Natural killer cell (primary cell): Measurements from ENCODE around the gene GMCL2. TPM values are rescaled to one million over a fixed set of nuclear protein-coding genes. Genes with fewer than 3 reads are reported as not detected.

Experiments used
- ATAC-seq, 3 donors: fragments of 150-1000 bp in 2 of 3; fragments of 200-7000 bp in 1 of 3; cut with Tn5 transposase; 1 replicate in 1 of 3; 2 replicates in 2 of 3; pipeline ENCODE4 v1.10.0; 2021; ENCODE audit warnings: mild to moderate bottlenecking in 2 of 3, moderate library complexity in 2 of 3
- DNase-seq, 2 donors: peaks; one replicate each; pipeline versions ENCODE4 v3.0.0 to v3.0.0-alpha.2; 2013 to 2021; ENCODE audit warnings: mixed read lengths in 1 of 2
- H3K27ac ChIP-seq: one replicate; pipeline ENCODE4 v1.5.1; 2013; ENCODE audit warnings: mild to moderate bottlenecking, low read length
- H3K27me3 ChIP-seq: one replicate; pipeline ENCODE4 v1.6.1; 2013; ENCODE audit warnings: low read length; ENCODE audit not compliant: control insufficient read depth, insufficient read depth
- H3K36me3 ChIP-seq: one replicate; pipeline ENCODE4 v1.6.1; 2013; ENCODE audit warnings: low read length; ENCODE audit not compliant: control insufficient read depth, insufficient read depth
- H3K4me1 ChIP-seq: one replicate; pipeline ENCODE4 v1.6.1; 2013; ENCODE audit warnings: low read length; ENCODE audit not compliant: control insufficient read depth, insufficient read depth
- H3K4me3 ChIP-seq: one replicate; pipeline ENCODE4 v1.5.1; 2013; ENCODE audit warnings: low read length
- H3K9me3 ChIP-seq: one replicate; pipeline ENCODE4 v1.6.1; 2013; ENCODE audit warnings: low read length; ENCODE audit not compliant: control insufficient read depth, insufficient read depth
- H3K27ac Mint-ChIP-seq, 2 donors: one replicate each; pipeline ENCODE4 v1.8.0; 2022; ENCODE audit warnings: mild to moderate bottlenecking in 2 of 2, mixed read lengths in 2 of 2, moderate library complexity in 1 of 2
- H3K27me3 Mint-ChIP-seq, 2 donors: one replicate each; pipeline ENCODE4 v1.8.0; 2022; ENCODE audit warnings: low read depth in 2 of 2, mixed read lengths in 2 of 2
- H3K36me3 Mint-ChIP-seq: one replicate; pipeline ENCODE4 v1.8.0; 2022; ENCODE audit warnings: mixed read lengths
- H3K4me1 Mint-ChIP-seq, 2 donors: one replicate each; pipeline ENCODE4 v1.8.0; 2022; ENCODE audit warnings: mixed read lengths in 2 of 2
- H3K4me3 Mint-ChIP-seq: one replicate; pipeline ENCODE4 v1.8.0; 2022; ENCODE audit warnings: mild to moderate bottlenecking, moderate library complexity, mixed read lengths
- H3K9me3 Mint-ChIP-seq, 2 donors: one replicate each; pipeline ENCODE4 v1.8.0; 2022; ENCODE audit warnings: mixed read lengths in 2 of 2
- WGBS: methylation state at CpG from one replicate; pipeline ENCODE4 v1.1.7; 2013; ENCODE audit warnings: missing lambda C conversion rate; ENCODE audit not compliant: insufficient coverage; 5-methylcytosine and 5-hydroxymethylcytosine counted together
- intact Hi-C: fragments of 100-400 bp; cut with micrococcal nuclease; formaldehyde crosslinking; loops from one replicate; pipeline ENCODE4 v1.14.2; 2022
- total RNA-seq, 4 donors: library from RNA; stranded (reverse); fragments of 120-200 nt in 1 of 4; gene quantifications; one replicate each; pipeline versions ENCODE4 v1.2.3 to v1.2.4, GENCODE V29; 2013 to 2022
- TF ChIP-seq, protein P1 (sequence below): fragments of 200-600 bp; IDR thresholded peaks from one replicate; pipeline ENCODE4 v1.8.0; 2022; ENCODE audit warnings: antibody characterized with exemption

GMCL2 gene
- total RNA-seq, 3 donors from 2014 or later (not counting 1 experiment from before 2014, with no cell fraction given), result not detected

GRCh38 chr5:178227929-178228328 lies 40.8 kb upstream of the GMCL2 start:
- Mint-ChIP-seq H3K4me3 (peak overlapping the region; percentile 38), H3K36me3 (peaks cover 19% of the 10 kb centered on the region), H3K9me3 (no peaks in the 10 kb centered on the region), H3K4me1 (peaks cover 52 to 75% of the 10 kb centered on the region in 2 donors), H3K27ac (peak overlapping the region; percentile 1 to 43), H3K27me3 (no peaks in the 10 kb centered on the region)
- Histone ChIP-seq H3K27ac (no peak overlapping the region), H3K9me3 (no peaks in the 10 kb centered on the region), H3K27me3 (no peaks in the 10 kb centered on the region), H3K4me1 (peaks cover 26% of the 10 kb centered on the region), H3K4me3 (no peak overlapping the region), H3K36me3 (peaks cover 48% of the 10 kb centered on the region)
- no peak for DNase-seq
- 92% methylated on average over 3 of the region's 3 CpGs for WGBS
- no peak for ATAC-seq
- intact Hi-C loops, result no loop called here
- TF ChIP-seq, protein P1, sequence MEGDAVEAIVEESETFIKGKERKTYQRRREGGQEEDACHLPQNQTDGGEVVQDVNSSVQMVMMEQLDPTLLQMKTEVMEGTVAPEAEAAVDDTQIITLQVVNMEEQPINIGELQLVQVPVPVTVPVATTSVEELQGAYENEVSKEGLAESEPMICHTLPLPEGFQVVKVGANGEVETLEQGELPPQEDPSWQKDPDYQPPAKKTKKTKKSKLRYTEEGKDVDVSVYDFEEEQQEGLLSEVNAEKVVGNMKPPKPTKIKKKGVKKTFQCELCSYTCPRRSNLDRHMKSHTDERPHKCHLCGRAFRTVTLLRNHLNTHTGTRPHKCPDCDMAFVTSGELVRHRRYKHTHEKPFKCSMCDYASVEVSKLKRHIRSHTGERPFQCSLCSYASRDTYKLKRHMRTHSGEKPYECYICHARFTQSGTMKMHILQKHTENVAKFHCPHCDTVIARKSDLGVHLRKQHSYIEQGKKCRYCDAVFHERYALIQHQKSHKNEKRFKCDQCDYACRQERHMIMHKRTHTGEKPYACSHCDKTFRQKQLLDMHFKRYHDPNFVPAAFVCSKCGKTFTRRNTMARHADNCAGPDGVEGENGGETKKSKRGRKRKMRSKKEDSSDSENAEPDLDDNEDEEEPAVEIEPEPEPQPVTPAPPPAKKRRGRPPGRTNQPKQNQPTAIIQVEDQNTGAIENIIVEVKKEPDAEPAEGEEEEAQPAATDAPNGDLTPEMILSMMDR, result no peak

GRCh38 chr5:178227138-178227659 lies 40.0 kb upstream of the GMCL2 start:
- Histone ChIP-seq H3K27ac (no peak overlapping the region), H3K4me3 (no peak overlapping the region), H3K4me1 (peaks cover 23% of the 10 kb centered on the region), H3K27me3 (no peaks in the 10 kb centered on the region), H3K9me3 (no peaks in the 10 kb centered on the region), H3K36me3 (peaks cover 55% of the 10 kb centered on the region)
- 100% methylated on average over 4 of the region's 4 CpGs for WGBS
- no peaks in the 10 kb centered on the region for H3K27me3 Mint-ChIP-seq
- peaks cover 51 to 75% of the 10 kb centered on the region in 2 donors for H3K4me1 Mint-ChIP-seq
- no peaks in the 10 kb centered on the region for H3K9me3 Mint-ChIP-seq
- DNase-seq, result no peak
- no peak overlapping the region for H3K4me3 Mint-ChIP-seq
- ATAC-seq, result no peak
- peak overlapping the region in 1 of 2 donors; percentile 43 for H3K27ac Mint-ChIP-seq
- TF ChIP-seq, protein P1, result no peak
- peaks cover 19% of the 10 kb centered on the region for H3K36me3 Mint-ChIP-seq
- intact Hi-C loops, result no loop called here

DNA sequence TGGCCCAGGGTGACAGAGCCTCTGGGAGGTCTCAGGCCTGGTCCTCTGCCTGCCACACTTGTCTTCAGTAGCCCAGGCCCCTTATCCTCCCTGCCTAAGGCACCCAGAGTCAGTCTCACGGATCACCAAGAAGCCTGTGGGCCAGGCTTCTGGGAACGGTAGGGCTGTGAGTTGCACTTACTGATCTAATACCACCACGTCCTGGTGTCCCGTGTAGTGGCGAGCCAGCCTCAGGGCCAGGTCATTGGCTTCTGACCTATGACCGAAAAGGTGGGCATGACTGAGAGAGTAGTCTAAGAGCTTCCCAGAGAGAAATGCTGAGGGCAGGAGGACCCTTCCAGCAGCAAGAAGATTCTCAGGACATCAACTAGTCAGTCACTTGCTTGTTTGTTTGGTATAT lies 38.0 kb upstream of the GMCL2 start:
- no peaks in the 10 kb centered on the region for H3K27me3 ChIP-seq
- ATAC-seq, result no peak
- H3K4me3 ChIP-seq, result no peak overlapping the region
- Mint-ChIP-seq H3K27ac (no peak overlapping the region), H3K27me3 (no peaks in the 10 kb centered on the region), H3K9me3 (no peaks in the 10 kb centered on the region), H3K4me3 (no peak overlapping the region), H3K4me1 (peaks cover 53 to 80% of the 10 kb centered on the region in 2 donors), H3K36me3 (peaks cover 19% of the 10 kb centered on the region)
- no peak for DNase-seq
- peaks cover 55% of the 10 kb centered on the region for H3K36me3 ChIP-seq
- H3K4me1 ChIP-seq, result peaks cover 6% of the 10 kb centered on the region
- TF ChIP-seq, protein P1, result no peak
- intact Hi-C loops, result no loop called here
- no peaks in the 10 kb centered on the region for H3K9me3 ChIP-seq
- H3K27ac ChIP-seq, result no peak overlapping the region
- WGBS, result 93% methylated on average over 6 of the region's 6 CpGs

DNA sequence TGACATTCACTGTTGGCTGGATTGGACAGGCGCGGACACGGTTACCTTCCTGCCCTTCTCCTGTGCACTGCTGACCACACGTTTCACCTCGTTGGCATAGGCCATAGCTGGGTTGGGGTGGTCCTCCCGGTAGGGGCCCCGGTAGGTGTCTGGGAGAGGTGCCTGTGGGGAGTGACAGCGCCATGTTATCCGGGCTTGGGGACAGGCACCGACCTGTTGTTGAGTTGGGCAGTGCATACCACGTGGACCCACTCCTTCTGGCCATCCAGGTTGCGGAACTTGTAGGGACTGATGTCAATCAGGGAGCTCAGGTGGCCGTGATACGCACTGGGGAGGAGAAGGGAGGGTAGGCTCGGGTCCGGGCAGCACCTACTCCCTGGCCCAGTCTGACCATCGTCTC lies 37.2 kb upstream of the GMCL2 start:
- peaks cover 48% of the 10 kb centered on the region for H3K36me3 ChIP-seq
- H3K36me3 Mint-ChIP-seq, result peaks cover 15% of the 10 kb centered on the region

More for the DNA sequence above, 37.2 kb upstream of the GMCL2 start:
- H3K4me3 Mint-ChIP-seq, result no peak overlapping the region
- no peaks in the 10 kb centered on the region for H3K27me3 Mint-ChIP-seq
- peaks cover 45 to 72% of the 10 kb centered on the region in 2 donors for H3K4me1 Mint-ChIP-seq
- no peaks in the 10 kb centered on the region for H3K9me3 ChIP-seq
- H3K27ac Mint-ChIP-seq, result no peak overlapping the region
- H3K4me1 ChIP-seq, result no peaks in the 10 kb centered on the region
- TF ChIP-seq, protein P1, result no peak
- H3K9me3 Mint-ChIP-seq, result no peaks in the 10 kb centered on the region
- intact Hi-C loops, result no loop called here
- no peak overlapping the region for H3K4me3 ChIP-seq
- 96% methylated on average over 17 of the region's 17 CpGs for WGBS
- no peaks in the 10 kb centered on the region for H3K27me3 ChIP-seq
- no peak overlapping the region for H3K27ac ChIP-seq
- ATAC-seq (no peak), DNase-seq (no peak)
